Middle frontal gyrus (tissue), 1 donor: ENCODE results near the gene YPEL1.

Experiments
- DNase-seq: peaks from one replicate; pipeline ENCODE4 v3.0.0-alpha.2; 2015; ENCODE audit warnings: low spot score; ENCODE audit errors: extremely low spot score

The YPEL1 gene

DNA sequence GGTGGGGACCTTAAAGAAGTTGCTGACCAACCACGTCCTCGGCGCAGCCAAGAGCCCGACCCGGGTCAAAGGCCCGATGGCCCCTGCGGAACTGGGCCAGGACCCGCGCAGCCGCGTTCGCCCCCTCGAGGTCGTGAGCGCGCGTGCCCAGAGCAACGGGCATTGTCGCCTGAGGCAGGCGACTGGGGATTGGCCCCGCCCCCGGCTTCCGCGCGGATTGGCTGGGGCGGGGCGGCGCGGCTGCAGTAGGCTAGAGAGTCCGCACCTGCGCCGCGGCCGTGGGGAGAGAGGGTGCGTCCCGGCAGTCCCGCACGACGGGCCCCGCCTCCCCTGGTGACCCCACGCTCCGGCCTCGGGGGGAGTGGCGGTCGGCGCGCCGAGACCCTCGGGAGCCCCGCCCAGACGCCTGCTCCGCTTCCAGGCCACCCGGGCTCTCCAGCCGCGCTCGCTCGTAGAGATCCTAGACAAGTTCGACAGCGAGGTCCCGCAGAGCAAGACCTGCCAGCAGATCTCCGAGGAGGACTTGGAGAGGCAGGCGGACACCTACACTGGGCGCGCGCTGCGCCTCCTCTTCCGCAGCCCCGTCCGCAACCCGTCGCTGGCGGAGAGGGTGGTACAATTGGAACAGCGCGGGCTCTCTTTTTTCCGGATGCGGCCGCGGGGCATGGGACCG, 78.1 kb downstream of the YPEL1 start:
- no peak for DNase-seq

- no peak for DNase-seq
Observed at GRCh38 chr22:21657020-21657359, 78.6 kb downstream of the YPEL1 start.

GRCh38 chr22:21652547-21653545, 82.7 kb downstream of the YPEL1 start:
- no peak for DNase-seq

DNA sequence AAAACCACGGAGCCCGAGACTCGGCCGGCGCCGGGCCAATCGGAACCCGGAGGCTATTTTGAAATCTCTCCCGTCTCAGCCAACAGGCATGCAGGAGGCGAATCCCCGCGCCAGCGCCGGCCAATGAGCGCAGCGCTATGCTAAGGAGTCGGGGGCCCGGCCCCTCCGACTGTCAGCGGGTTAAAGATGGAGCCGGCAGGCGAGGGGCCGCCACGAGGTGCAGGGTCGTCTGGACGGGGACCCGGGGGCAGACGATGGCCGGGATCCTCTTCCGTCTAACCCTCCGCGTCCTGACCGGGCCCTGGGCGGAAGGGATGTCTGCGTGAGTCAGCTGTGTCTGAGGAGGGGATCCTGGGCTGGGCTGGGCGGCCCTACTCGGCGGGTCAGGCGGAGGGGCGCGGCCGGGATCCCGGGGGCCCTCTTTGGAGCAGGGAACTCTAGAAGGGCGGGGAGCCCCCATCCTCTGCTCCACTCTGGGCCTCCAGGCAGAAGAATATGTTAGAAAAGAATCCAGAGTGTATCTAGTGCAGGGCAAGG, 83.5 kb downstream of the YPEL1 start:
- peak; percentile 80 for DNase-seq

- DNase-seq: no peak
Observed at GRCh38 chr22:21651521-21652009, 84.0 kb downstream of the YPEL1 start.

DNA sequence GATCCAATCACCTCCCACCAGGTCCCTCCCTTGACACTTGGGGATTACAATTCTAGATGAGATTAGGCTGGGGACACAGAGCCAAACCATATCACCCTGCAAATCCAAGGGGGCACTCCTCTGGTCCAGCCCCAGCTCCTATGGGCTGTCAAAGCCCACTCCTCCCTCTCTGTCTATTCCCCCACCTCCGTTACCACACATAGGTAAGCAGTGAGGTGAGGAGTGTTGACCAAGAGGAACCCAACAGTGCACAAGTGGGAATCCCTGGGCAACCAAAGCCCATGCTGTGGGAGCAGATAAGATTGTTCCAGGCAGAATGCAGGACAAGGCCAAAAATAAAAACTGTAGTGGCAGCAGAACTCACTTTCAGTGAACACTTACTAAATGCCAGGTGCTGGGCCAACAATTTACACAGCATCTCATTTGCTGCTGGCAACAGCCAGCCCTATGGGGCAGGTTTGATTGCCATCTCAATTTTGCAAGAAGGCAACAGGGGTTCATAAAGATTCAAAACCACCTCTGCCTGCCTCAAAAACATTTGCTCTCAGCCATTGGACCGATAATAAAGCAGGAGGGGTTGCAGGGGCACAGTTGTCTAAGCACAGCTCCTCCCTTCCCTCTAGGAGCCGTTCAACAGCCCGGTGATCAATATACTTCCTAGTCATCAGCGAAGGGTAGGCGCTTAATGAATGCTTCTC, 84.6 kb downstream of the YPEL1 start:
- no peak for DNase-seq

DNA sequence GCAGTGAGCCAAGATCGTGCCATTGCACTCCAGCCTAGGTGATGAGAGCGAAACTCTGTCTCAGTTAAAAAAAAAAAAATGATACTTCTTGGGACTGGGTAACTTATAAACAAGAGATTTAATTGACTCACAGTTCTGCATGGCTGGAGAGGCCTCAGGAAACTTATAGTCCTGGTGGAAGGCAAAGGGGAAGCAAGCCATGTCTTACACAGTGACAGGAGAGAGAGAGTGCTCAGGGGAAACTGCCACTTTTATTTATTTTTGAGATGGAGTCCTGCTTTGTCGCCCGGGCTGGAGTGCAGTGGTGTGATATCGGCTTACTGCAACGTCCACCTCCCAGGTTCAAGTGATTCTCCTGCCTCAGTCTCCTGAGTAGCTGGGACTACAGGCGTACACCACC, 85.3 kb downstream of the YPEL1 start:
- no peak for DNase-seq
